NCI-H187 (cell line): Measurements from ENCODE around the gene OMA1.
"Not testable (repeated sequence)": the region's sequence is repeated elsewhere in the genome, so short reads cannot be mapped to it uniquely, and the experiment has no call there.

Experiments
- DNase-seq, 2 experiments: peaks; one replicate each; lab custom pipeline; 2025; lab: John Stamatoyannopoulos, UW

OMA1 gene

DNA sequence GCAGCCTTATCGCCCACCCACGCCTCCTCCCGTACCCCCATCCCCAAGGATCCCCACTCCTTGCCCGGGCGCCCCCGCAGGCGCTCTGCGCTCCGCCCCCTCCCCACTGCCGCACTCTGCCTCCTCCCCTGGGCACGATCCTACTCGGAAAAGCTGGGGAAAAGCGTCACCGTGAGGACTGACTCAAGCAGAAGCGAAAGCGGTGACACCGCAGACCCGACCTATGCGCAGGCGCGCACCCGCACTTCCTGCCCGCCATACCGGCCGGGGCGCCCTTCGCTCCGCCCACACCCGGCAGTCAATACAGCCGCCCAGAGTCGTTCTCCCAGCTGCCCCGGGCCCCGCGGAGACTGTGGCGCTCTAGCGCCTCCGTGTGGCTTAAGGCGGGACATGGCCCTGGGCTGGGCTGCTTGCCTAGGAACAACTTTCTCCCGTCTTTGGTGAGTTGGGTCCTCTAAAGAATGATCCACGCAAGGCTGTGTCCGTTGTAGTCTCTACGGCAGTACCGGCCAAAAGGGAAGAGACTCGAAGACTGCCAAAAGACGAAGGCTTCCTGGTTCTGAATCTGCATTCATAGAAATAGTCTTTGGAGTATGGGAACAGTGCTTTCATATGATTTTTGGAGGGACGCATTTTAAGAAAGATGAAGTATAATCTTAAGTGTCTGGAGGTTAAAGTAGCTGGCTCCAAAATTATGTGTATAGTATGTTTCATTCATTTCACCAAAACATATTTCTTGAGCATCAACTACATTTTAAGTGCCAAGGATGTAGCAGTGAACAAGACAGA lies at the start of gene OMA1:
OMA1 (minus strand) TSS at position 207 of the 789 bp plus-strand sequence. CDS start 7,432 bp downstream, outside the sequence.
- DNase-seq: peak; percentile 88 to 92

DNA sequence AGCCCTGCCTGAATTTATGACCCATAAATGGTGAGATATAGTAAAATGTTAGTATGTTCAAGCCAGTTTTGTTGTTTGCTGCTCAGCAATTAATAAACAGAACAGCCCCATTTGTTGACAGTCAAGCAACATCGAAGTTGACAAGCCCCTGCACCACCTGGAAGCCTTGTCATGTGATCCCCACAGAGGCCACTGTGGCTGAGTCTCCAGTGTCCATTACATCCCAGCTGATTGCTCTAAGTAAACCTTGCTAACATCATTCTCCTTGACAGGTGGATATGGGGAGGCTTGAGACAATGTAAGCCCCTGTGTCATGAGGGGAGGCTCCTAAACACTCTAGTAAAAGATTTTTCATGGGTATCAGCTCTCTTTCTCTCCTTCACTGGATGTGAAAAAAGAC lies 48.0 kb upstream of the OMA1 start:
- no peak for DNase-seq

DNA sequence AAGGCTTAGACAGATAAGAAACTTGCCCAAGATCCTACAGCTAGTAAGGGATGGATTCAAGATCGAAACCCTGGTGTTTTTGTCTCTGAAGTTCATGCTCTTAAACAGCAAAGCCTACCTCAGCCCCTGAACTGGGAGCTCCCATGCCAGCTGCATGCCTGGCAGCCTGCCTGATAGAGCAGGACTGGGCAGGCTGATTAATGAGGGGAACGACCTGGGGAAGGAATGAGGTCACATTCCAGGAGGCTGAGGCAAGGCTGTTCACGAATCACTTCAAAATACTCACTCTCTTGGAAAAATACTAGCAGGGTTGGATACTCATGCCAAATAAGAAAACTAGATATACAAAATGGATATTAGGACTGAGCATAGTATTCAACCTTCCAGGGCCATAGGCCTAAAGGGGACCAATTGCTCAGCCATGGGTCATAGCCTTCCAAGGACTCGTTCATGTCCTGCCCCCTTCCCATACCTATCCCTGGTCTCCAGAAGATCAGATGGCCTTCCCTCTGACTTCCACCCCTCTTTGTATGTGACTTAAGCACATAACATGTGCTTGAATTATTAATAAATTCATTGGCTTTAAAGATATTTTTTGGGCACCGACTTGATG lies 46.1 kb upstream of the OMA1 start:
- DNase-seq: no peak

DNA sequence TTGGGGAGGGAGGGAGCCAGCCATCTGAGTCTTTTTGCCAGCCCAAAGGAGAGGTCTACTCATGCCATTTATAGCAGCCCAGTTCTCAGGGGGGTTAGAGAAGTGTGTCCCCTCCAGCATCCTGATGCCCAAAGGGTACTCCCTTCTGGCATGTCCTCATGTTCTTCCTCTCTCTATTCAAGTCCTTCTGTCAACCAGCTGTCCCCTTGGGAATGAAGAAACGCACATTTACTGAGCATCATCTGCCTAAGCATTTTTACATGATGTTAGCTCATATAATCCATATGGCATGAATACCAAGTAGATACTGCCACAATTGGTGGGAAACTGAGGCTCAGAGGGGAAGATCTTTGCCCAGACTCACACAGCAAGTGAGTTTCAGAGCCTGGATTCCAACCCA lies 45.3 kb upstream of the OMA1 start:
- no peak for DNase-seq

DNA sequence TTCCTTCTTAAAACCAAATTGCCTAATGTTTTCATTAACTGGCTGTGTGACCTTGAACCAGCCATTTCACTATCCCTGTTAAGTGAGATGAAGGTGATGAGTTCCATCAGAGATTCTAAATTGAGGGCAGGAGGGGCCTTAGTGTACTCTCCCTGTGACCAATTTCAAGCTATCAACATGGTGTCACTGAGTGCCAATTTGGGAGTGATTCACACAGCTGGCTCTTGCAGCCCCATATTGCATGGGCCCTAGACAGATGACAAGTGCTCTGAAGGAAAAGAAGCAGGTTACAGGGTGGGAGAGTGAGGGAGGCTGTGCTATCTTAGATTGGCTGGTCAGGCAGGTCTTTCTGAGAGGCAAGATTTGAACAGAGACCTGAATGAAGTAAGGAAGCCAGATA lies 43.5 kb upstream of the OMA1 start:
- no peak for DNase-seq

DNA sequence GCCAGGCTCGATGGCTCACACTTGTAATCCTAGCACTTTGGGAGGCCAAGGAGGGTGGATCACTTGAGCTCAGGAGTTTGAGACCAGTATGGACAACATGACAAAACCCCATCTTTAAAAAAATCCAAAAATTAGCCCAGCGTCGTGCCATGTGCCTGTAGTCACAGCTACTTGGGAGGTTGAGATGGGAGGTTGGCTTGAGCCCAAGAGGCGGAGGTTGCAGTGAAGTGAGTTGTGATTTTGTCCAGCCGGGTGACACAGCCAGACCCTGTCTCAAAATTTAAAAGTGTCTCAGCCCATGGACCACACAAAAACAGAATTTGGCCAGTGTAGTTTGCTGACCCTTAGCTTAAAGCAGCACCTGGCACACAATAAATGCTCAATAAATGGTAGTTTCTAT lies 41.9 kb upstream of the OMA1 start:
- no peak for DNase-seq

DNA sequence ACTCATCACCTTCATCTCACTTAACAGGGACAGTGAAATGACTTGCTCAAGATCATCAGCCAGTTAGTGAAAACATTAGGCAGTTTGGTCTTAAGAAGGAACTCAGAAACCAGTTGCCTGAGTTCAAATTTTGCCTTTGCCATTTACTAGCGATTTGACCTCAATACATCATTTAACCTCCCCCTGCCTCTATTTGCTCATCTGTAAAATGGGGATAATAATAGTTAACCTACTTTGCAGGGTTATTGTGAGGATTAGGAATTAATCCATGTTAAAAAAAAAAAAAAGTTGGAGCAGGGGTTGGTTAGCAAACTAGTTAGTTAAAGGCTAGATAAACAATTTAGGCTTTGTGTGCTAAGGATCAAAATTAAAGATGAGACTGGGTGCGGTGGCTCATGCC lies 41.1 kb upstream of the OMA1 start:
- DNase-seq: no peak

DNA sequence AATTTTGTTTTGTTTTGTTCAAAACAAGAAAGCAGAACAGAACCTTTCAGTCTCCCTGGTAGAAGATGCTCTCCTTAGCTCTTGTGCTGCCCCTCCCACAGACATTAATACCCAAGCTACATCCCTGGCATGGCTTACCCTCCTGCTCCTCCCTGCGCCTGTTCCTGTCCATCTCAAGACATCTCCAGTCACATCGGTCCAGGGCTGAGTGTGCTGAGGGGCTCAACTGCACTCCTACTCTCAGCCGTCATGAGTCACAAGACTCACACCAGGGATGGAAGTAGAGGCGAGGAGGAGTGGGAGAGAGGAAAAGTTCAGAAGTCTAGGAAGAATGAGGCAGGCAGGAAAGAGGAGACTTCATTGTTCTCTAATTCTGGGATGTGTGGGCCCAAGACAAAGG lies 39.7 kb upstream of the OMA1 start:
- DNase-seq: no peak

DNA sequence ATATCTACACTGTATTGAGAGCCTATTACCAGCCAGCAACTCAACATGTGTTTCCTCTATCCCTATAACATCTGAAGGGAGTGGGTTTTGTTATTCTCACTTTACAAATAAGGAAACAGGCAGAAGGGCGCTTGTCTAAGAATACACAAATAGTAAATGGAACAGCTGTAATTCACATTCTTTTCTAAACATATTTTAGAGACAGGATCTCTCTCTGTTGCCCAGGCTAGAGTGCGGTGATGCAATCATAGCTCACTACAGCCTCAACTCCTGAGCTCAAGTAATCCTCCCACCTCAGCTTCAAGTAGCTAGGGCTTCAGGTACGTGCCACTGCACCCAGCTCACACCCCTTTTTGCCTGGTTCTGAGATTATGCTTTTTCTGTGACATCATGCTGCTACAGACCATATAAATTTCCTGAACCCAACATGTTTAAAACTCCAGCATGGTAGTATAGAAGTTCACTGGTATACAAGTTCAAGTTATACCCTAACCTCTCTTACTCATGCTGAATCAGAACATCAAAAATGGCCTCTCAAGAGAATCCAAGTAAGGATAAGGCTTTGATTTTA lies 39.1 kb upstream of the OMA1 start:
- no peak for DNase-seq

DNA sequence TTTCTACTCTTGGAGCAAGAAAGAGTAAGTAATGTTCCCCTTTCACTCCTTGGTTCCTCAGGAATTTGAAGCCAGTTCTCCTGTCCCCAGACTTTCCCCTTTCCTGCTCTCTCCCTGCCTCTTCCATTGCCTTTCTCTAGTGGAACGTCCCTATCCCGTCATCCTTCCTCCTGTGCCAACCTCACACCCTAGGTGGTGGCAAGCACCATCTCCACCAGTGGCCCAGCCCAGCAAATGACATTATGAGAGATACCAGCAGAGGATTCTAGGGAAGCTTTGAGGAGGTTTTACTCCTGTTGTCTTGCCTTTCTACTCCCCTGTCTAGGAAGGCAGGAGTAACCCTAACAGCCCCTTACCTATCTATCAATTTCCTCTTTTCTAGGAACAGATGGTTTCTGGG lies 38.6 kb upstream of the OMA1 start:
- no peak for DNase-seq

DNA sequence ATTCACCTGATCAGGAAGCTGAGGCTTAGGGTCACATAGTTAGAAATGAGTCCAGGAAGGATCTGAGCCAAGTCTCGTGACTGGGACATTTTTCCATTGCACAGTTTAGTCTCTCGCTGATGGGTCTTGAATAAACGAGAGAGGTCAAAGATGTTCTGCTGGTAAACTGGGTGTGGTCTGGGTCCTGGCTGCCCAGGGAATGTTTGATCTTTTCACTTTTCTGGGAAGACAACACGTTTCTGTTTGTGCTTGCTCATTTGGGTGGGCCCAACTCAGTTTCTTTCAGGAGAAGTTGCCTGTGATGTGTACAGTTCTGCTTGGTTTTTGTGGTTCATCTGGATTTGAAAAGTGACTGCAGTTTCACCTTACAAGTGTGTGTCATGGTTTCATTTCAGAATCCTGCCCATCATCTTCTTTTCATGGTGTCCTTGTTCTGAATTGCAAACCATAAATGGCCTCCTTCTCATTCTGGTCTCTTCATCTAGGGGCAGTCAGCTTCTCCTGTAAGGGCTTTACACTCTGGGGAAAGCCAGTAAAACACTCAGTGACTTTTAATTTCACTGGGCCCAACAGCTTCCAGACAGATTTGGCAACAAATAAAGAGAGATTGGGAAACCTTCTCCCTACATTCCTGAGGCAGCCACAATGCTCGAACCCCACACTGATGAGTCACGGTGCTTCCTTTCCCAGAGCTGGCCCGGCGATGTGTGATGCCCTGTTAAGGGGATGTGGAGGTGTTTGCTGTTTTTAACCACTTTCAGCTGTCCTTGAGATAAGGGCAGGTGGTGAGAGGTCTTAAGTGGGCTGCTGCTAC lies 37.8 kb upstream of the OMA1 start:
- DNase-seq: no peak

DNA sequence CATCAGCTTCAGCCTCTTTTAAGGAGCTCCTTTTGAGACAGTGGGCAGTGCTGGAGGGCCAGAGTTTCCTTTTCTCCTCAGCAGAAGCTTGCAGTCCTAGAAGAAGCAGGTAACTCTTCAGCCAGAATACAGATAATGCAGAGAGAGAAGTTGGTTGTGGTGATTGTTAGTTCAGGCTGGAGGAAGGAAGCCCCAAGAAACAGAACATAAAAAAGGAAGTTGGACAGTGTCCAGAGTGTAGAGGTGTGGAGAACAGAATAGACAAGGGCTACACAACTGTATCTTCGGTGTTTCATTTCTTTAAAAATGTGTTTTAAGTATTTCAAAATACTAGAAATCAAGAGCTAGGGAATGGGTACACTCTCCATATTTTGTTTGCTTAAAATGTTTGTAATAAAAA lies 37.0 kb upstream of the OMA1 start:
- DNase-seq: no peak

DNA sequence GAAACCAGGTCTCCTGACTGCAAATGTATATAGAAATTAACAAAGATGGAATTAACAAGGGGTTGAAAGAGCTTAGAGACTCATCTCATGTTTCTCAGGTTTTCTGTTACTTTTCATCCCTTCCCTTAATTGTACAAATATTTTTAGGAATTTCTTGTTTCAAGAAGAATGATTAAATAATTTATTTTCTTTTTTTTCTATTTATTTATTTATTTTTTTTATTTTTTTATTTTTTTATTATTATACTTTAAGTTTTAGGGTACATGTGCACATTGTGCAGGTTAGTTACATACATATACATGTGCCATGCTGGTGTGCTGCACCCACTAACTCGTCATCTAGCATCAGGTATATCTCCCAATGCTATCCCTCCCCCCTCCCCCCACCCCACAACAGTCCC lies 35.6 kb upstream of the OMA1 start:
- DNase-seq: not testable (repeated sequence)

DNA sequence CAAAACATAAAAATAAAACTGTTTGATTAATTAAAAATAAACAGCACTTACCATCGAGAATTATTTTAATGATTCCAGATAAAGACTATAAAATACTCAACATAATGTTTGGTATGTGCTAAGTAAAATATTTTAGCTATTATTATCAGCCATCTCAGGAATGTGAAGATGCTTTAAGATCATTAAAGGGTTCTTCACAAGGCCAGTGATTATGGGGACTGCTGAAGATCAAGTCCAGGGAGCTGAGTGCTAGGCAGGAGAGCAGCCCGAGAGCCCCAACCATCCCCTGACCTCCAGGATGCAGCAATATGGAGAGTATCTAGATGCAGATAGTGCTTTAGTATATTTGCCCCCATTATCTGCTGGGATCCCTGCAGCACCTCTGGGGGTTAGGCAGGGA lies 35.1 kb upstream of the OMA1 start:
- DNase-seq: no peak

DNA sequence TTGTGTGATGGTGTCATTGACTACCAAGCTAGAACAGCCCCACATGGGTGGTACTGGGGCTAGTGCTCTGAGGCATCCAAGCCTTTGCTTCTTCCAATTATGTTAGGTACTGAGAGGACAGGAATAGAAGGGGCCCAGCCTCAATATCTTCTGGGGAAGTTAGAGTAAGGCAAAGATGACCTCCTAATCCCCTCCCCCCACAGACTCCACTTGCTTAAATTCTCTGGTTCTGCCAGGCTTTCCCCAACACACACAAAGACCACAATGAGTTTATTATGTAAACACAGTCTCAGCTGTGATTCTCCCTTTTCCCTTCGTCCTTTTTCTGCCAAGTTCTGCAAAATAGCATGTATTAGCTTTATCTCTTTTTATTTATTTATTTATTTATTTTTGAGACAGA lies 33.7 kb upstream of the OMA1 start:
- DNase-seq: no peak

DNA sequence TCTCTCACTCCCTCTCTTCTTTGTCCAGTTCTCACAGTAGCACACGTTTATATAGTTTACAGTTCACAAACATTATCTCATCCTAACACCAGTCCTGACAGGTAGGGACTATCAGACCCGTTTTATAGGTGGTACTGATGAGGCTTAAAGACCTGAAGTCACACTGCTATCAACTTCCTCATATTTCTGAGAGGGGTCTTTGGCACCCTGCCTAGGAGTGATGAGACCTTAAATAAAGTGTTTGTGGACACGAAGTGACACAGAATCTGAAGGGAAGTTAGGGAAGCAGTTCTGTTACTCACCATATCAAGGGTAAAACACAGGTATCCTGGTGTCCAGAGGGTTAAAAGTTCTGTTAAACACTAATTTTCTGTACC lies 31.1 kb upstream of the OMA1 start:
- DNase-seq: no peak

DNA sequence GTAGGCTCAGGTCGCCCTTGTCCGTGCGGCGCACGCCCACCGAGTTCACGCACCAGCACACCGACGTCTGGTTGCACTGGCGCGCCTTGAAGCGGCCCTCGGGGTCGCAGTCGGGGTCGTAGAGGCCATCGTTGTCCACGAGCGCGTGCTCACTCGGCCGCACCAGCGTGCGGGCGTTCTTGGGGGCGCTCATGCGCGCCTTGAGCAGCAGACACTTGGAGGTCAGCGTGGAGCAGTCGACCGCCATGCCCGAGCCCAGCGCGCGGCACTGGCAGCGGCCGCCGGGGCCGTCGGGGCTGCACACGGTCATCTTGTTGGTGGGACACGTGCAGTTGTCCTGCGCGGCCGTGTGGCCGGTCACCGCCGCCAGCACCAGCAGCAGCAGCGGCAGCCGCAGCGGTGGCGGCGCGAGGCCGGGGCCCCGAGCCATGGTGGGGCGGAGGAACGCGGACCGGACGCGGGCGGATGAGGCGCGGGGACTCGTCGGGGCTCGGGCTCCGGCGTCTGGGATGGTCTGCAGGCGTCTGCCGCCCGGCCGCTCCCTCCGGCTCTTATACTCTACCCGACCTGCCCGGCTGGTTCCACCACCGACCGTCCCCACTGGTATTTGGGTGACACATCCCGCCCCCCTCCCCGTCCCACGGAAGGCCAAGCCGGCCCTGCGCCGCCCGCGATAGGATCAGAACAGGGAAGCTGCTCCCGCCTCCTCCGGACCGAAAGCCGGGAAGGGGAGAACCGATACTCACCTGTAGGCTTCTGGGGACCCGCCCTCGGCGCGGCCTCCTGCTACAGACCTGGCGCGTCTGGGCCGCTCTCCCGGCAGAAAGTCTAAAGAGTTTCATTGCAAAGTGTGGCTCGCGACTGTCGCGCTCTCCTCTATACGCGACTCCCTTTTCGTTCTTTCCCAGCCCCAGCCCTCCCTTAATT lies 30.5 kb upstream of the OMA1 start, which contains the start of gene TACSTD2:
TACSTD2 (minus strand) TSS at position 526 of the 927 bp plus-strand sequence; CDS start at position 430, 96 bp downstream.
- no peak for DNase-seq

DNA sequence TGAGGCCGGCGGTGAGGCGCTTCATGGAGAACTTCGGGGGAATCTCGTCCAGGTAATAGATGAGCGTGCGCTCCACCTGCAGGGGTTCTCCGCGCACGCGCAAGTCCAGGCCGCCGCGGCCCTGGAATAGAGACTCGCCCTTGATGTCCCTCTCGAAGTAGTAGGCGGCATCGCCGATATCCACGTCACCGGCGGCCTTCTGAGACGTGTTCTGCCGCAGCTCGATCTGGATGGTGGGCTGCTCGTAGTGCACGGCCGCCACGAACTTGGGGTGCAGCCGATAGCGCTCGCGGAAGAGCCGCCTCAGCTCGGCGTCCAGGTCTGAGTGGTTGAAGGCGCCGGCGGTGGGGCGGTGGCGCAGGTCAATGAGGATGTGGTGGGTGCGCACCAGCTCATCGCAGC lies 29.8 kb upstream of the OMA1 start:
- no peak for DNase-seq

DNA sequence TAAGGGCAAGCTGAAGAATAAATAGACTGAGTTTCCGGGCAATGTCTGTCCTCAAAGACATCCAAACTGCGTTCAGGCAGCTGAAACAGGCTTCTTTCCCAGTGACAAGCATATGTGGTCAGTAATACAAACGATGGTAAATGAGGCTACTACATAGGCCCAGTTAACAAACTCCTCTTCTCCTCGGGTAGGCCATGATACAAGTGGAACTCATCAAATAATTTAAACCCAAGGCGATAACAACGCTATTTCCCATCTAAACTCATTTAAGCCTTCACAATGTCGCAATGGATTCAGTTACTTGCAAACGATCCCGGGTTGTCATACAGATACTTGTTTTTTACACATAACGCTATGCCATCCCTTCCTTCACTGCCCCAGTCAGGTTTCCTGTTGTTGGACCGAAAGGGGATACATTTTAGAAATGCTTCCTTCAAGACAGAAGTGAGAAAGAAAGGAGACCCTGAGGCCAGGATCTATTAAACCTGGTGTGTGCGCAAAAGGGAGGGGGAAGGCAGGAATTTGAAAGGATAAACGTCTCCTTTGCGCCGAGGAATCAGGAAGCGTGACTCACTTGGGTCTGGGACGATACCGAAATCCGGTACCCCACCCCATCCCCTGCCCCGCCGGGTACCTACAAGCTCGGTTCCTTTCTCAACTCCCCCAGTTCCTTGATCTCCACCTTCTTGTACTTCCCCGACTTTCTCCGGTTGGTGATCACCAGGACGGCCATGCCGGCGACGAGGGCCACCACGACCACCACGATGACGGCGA lies 29.2 kb upstream of the OMA1 start:
- DNase-seq: no peak

DNA sequence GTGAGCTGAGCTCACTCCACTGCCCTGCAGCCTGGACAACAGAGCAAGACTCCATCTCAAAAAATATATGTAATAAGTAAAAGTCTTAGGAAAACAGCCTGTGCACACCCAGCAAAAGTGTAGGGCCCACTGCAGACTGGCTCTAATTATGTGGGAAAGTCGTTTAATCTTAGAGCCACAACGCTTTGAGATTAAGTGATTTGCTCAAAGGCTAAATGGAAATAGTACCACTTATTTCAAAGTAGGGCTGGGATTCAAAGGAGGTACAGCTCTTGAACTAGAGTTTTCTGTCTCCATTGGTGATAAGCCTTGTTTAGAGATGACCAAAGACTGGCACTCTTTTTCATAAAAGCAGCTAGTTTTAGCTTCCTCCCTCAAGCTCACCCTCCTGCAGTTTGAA lies 28.3 kb upstream of the OMA1 start:
- DNase-seq: no peak
